Stimulated activated CD4-positive, alpha-beta T cell treated with anti-CD3 and anti-CD28 coated beads, Interleukin-15, amount 100 ng/mL, for 24 hours (primary cell): Measurements from ENCODE around the gene BIK.
"Not testable (repeated sequence)": the region's sequence is repeated elsewhere in the genome, so short reads cannot be mapped to it uniquely, and the experiment has no call there.

ENCODE experiments used
- DNase-seq: peaks from one replicate; pipeline ENCODE4 v3.0.0-alpha.2; 2020

Gene BIK

DNA sequence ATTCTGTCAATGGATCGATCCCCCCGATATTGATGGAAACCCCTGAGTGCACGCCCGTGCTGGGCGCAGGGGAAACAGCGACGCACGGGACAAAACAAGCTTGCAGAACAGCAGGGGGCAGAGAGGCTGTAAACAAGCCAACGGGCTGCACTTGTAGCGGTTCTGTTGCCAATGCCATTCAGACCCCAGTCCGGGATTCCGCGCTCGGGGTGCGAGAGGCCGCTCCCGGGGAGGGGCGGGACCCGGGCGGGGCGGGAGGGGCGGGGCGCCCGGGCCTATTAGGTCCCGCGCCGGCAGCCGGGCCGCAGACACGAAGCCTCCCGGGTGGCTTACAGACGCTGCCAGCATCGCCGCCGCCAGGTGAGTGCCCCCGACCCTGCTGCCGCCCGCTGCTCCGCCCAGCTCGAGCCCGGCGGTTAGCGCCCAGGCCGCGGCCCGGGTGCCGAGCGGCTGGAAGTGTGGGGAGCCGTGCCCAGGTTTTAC lies at the start of gene BIK:
Gene BIK (plus strand): TSS at position 307 of the 483 bp plus-strand sequence. CDS start 13,273 bp downstream, outside the sequence.
- peak; percentile 55 for DNase-seq

DNA sequence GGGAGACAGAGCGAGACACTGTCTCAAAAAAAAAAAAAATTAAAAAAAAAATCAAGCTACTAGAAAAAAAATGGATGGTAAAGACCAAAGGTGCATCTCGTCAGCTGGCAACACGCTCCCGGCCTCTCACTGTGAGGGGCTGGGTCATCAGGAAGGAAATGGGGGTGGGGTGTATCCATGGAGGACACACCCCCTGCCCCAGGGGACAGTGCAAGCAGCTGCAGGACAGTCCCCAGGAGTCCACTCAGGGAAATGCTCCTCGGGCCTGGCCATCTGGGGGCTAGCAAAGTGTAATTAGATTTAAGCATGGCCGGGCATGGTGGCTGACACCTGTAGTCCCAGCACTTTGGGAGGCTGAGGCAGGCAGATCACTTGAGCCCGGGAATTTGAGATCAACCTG lies 44.4 kb upstream of the BIK start:
- DNase-seq = no peak

GRCh38 chr22:43066844-43067385 lies 43.6 kb upstream of the BIK start:
- DNase-seq = no peak

DNA sequence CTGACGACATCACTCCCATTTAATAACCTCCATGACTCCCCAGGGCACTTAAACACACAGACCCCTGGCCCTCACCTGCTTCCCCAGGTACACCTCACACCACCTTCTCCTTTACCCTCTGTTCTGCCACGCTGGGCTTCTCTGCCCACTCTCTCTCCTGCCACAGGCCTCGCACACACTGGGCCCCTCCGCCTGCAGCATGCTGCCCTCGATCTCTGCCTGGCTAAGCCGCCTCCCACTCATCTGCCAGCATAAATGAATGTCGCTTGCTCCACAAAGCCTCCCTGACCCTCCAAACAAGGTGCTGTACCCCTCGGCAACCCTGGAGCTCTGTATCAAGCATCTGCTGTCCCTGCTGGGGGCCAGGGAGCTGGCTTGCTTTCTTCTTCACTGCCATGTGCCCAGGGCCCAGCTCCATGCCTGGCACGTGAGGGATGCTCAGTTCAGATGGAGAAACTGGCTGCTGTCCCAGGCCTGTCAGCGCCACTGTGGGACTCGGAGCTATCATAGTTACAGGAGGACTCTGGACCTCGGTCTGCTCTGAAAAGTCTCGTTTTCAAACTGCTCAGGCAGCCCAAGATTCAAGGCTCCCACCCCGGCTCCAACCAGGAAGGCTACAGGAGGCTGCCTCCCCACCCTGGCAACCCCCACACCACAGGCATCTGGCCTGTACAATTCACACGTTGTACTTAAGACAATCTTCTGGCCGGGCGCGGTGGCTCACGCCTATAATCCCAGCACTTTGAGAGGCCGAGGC lies 33.3 kb upstream of the BIK start:
- DNase-seq = no peak

DNA sequence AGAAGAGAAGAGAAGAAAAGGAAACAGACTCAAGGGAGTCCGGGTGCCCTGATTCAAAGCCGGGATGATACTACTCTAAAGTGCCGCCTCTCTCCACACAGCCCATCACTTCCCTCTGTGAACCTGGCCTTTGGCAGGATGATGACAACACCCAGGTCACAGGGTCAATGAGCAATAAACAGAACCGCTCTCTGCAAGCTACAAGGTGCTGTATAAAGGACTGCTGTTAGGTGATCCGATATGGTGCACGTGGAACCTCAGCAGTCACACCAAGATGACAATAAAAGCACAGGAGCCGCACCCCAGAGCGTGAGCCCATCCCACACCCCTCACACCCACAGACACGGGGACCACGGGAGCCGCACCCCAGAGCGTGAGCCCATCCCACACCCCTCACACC lies 32.0 kb upstream of the BIK start:
- DNase-seq = no peak

- DNase-seq = no peak
These were observed 30.8 kb upstream of the BIK start for GRCh38 chr22:43079742-43080141.

GRCh38 chr22:43080616-43081015 lies 29.9 kb upstream of the BIK start:
- DNase-seq = no peak

DNA sequence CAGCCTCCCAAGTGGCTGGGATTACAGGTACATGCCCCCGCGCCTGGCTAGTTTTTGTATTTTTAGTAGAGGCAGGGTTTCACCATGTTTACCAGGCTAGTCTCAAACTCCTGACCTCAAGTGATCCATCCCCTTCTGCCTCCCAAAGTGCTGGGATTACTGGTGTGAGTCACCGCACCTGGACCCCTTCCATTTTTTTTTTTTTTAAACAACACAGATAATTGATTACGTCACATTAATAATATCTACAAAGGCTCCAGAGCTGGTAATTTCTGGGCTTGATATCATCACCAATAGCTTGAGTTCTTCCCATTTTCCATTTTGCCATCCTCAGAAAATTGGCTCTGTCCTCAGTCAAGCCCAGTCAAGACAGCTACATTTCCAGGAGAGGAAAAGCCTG lies 28.6 kb upstream of the BIK start:
- DNase-seq = no peak

- no peak for DNase-seq
These were observed 24.6 kb upstream of the BIK start for GRCh38 chr22:43085658-43086606.

DNA sequence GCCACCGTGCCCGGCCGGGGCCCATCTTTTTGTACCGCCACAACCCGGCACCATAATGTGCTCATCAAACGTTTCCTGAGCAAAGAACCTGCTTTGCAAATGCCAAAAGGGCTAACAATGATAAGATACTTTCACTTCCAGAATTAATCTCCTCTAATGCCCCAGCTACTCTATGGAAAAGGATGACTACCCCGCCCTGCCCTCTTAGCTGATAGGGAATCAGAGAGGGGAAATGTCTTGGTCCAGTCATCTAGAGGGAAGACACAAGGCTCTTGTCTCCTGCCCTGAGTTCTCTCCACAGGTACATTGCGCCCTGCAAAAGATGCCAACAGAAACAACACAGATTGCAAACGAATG lies 21.9 kb upstream of the BIK start:
- peak; percentile 25 for DNase-seq

DNA sequence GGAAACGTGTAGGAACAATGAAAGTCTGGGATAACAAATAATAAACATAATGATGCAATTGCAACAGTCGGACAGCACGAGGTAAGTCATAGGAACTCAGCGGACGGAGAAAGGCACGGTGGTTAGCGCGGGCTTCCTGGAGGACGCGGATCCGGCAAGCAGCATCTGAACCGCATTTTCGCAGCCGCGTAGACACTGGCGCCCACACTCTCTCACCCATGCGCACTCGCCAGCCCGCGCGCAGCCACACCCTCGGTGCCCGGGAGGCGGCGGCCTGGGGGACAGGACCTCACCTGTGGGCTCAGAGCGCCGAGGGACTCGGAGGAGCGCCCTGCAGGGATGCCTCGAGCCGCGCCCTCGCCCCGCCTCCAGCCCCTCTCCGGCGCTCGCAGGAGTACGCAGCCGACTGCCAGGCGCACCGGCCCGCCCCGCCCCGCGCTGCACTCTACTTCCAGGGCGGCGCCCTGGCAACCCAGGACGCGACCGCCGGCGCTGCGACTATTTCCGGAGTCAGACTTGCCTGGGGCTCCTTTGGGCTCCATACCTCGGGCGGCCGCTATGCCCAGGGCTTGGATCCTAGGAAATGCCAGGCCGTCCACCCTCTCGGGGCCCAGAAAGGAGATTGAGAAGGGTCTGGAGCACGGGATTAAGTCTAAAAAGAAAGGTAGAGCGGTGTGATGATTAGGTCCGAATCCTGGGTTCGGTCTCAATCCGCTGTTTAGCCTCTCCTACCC lies 21.4 kb upstream of the BIK start, which contains the start of gene TTLL1:
Gene TTLL1 (minus strand): TSS at position 408 of the 734 bp plus-strand sequence. CDS start 13,805 bp downstream, outside the sequence.
- peak; percentile 95 for DNase-seq

DNA sequence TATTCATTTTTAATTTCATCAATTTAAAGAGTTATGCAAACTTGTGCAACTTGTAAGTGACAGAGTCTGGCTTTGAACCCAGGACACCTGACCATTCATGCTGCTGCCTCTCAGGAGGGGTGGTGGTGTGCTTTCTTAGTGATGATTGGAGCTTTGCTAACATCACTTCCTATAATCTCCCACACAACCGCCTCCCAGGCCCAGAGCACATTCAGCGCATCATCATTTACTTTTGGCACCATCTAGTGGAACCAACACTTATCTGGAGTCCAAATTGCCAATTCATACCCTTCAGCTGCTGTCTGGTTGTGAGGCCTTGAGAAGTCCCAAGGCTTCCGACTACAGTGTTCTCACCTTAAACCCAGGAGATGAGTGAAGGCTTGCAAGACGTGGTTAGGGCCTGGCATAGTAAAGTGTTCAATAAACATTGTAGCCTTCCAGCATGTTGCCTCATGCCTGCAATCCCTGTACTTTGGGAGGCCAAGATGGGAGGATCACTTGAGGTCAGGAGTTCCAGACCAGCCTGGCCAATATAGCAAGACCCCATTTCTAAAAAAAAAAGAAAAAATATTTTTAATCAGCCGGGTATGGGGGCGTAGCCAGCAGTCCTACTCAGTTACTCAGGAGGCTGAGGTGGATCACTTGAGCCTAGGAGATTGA lies 20.3 kb upstream of the BIK start:
- peak; percentile 69 for DNase-seq

- DNase-seq = no peak
These were observed 18.5 kb upstream of the BIK start for GRCh38 chr22:43092085-43092484.

GRCh38 chr22:43094085-43094484 lies 16.5 kb upstream of the BIK start:
- DNase-seq = no peak

GRCh38 chr22:43094551-43094950 lies 16.0 kb upstream of the BIK start:
- DNase-seq = no peak

DNA sequence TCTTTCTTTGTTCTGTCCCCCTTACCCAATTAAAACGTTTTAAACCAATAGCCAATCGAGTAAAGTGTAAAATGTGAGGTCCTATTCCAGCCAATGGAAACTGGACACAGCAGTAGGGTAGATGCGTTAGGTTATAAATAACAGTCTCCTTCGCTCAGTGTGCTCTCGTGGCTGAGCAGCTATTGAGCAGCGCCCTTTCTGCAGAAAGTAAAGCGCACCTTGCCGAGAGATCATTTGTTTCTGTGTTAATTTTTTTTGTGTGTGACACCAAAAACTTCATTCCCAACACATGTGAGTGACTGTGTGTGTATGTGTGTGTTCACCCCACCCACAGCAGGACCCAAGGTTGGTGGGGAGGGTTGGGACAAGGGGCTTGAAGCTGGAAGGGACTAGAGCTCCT lies 14.1 kb upstream of the BIK start:
- DNase-seq = no peak

DNA sequence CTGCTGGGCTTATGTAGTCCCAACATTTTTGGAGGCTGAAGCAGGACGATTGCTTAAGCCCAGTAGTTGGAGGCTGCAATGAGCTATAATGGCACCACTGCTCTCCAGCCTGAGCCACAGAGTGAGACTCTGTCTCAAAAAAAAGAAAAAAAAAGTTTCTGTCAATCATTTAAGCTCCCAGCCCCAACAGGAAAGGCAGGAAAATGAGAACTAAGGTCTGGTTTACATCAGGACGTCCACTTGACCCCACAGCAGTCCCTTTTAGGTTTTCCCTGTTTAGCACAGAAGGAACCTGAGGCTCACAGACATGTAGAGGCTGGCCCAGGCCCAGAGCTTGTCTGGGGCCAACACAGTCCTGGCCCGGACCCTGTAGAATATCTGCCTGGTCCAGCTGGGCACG lies 12.2 kb upstream of the BIK start:
- no peak for DNase-seq

DNA sequence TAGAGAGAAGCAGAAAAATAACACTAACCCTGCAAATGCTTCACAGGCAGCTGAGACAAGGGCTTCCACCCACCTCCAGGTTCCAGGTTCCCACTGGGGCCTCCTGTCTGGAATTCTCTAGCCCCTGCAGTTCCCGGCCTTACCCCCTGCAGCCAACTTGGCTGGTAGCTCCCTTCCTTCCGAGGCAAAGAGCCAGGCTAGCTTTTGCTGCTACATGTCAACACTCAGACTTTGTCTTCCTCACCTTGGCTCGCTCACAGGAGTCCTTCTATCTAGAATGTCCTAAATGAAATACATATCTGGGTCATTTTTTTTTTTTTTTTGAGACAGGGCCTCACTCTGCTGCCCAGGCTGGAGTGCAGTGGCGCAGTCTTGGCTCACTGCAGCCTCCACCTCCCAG lies 11.5 kb upstream of the BIK start:
- DNase-seq = no peak

DNA sequence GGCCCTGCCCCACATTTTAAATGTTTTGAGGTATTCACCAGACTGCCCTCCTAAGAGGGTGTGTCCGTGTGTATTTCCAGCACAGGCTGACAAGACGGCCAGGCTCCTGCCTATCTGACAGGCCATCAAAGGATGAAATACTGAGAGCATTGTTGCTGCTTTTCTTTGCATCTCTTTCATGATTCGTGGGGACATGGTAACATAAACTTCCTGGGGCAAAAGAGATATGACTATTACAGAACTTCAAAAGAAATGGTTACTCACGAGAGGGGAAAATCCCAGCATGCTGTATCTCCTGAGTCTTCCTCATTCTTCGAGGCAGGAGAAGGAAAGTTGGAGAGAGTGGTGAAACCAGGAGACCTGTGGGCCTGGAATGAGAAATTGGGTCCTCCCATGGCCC lies 10.3 kb upstream of the BIK start:
- DNase-seq = no peak

DNA sequence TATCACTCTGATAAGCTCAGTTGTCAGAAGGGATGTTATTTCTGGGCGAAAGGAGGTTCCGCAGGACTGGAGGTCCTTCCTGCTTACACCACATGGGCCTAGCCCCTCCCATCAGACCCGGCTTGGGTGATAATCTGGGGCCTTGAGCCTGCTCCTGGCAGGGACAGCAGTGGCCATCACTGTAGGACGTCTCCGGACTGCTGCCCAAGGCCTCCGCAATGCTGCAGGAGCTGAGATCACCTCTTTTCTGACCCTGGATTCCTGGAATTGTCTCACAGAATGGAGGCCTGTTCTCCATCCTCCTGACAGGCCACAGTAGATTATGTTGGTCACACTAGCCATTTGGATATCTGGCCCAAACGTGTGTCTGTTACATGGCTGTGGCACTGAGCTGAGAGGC lies 9.2 kb upstream of the BIK start:
- no peak for DNase-seq

DNA sequence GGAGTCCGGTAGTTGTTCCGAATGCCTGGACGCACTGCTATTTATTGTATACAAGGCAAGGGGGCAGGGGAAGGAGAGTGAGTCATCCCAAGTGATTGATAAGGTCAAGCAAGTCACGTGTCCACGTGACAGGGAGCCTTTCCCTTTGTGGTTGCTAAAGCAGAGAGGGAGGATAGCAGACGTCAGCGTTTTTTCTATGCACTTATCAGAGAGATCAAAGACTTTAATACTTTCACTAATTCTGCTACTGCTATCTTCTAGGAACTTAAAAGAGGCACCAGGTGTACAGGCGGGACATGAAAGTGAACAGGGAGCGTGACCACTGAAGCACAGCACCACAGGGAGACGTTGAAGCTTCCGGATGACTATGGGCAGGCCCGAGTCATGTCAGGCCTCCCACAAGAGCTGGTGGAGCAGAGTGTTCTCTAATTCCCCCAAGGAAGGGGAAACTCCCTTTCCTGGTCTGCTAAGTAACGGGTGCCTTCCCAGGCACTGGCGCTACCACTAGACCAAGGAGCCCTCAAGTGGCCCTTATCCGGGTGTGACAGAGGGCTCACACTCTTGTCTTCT lies 6.4 kb upstream of the BIK start:
- peak; percentile 31 for DNase-seq

GRCh38 chr22:43104950-43105349 lies 5.6 kb upstream of the BIK start:
- DNase-seq = not testable (repeated sequence)
